Measurements from ENCODE around the gene PAX5.

The PAX5 gene

DNA sequence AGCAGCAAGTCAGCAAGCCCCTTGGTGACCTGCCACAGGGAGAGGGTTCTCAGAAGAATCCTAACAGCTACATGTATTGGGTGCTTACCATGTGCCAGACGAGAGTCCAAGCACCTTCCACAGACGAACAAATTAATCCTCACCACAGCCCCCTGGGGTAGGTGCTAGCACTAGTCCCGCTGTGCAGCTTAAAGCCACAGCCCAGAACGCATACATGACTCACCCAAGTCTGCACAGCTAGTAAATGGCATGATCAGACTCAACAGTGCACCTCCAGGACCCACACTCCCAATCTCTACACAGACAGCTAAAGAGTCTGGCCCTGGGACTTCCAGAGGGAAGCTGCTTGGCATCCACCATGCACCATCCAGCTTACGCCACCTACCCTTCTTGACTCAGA lies 111.5 kb downstream of the PAX5 start:
- in situ Hi-C loops (cut with MboI; ENCODE audit: low pct_unique_long_range_greater_than_20kb, low sequenced_read_pairs), result loop anchor here (10.0 to 25.0 kb wide), 2 partner anchors 48 to 110 kb away; no protein-coding TSS in a partner anchor
- no peak for DNase-seq

DNA sequence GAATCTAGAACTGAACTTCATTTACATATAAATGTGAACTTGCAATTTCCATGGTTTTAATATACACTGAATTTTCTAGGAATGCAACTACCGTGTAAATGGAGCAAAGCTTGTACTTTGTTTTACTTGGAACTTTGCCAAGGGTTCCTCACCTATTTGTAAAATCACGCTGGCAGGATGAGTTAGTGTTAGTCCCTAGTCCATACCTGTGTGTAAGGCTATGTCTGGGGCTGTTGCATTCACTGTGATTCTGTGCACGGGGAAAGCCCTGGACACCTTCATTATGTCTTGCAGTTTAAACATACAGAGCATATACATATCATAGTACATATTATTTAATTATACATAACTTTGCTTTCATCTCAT lies 119.9 kb downstream of the PAX5 start:
- in situ Hi-C loops (cut with MboI; ENCODE audit: low pct_unique_long_range_greater_than_20kb, low sequenced_read_pairs), result loop anchor here (25.0 kb wide), 1 partner anchor 102 kb away; no protein-coding TSS in a partner anchor
- no peak for DNase-seq

DNA sequence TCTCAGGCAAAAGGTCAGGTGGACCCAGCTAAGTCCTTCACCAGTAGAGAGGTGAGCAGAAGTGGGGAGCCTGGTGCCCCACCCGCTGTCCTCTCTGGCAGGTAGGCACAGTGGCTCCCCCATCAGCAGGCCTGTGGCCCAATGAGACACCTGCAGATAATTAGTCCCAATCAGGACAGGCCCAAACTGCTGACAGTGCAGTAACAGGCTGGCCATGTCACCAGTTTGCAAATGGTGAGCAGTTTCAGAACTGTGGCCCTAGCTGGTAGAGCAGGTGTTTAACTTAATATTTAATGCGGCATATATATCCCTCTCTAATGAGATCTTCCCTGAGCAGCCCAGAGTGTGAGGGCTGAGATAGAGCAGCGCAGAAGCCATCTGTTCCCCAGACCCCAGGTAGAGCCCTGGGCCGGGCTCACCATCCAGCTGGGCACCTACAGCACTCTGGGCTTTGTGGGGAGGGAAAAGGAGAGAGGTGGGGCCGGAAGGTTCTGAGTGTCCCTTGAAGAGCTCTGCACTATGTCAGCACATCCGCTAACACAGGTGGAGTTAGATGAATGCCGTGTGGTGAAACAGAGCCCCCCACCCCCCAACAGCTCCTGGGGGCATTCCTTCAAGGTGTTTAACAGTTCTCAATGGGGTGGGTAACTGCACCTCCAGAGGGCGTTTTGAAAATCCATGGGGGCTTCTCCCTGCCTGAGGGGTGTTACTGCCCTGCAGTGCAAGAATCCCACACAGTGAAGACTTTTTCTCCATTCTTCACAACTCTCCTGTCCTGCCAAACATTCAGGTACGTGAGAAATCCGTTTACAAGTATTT lies 120.5 kb downstream of the PAX5 start:
- in situ Hi-C loops (cut with MboI; ENCODE audit: low pct_unique_long_range_greater_than_20kb, low sequenced_read_pairs), result loop anchor here (25.0 kb wide), 1 partner anchor 101 kb away; no protein-coding TSS in a partner anchor
- DNase-seq, result no peak

DNA sequence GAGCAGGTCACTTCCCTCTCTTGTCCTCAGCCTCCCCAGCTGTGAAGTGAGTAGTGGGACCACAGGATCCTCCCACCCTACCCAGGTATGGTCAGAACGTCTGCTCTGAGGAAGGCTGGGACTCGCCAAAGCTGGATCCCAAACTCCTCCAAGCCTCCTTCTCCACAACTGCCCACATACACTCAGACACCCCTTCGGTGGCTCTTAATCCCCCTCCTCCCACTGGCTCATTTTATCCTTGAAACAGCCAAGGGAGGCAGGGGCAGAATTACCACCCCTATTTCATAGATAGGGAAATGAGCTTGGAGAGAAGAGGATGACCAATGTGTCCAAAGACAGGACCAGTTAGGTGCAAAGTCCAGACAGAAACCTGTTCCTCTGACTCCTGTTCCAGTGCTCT lies 121.4 kb downstream of the PAX5 start:
- no peak for DNase-seq
- in situ Hi-C loops (cut with MboI; ENCODE audit: low pct_unique_long_range_greater_than_20kb, low sequenced_read_pairs), result loop anchor here (25.0 kb wide), 1 partner anchor 100 kb away; no protein-coding TSS in a partner anchor

DNA sequence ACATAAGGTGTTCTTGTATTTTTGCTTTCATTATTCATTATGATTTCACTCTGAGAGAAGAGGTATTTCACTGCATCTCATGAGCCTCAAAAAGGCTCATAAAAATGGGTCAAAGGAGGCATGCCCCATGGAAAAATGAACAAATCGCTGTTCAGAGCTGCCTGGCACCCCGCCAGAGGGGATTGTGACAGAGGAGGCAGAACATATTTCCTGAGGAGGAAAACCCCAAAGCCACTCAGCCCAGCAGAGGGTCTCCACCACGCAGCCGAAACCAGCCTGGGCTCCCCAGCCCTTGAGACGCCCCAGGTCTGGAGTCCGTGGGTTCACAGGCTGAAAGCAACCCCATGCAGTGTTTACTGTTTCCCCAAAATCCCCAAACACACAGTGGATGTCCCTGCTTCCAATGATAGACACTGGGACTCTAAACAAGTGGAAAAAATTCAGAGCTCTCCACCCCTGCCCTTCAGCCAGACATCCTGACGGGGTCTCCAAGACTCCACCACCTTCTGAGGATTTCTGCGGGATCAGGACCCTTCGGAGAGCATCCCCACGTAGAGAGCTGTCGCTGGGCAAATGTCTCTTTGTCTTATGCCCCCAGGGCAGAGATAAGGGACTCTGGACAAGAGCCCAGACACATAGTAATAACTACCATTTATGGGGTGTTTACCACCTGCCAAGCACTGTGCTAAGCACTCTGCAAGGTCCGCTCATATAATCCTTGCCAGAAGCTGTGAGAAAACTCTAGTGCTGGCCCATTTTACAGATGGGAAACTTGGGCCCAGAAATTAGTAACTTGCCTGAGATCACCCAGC lies 122.3 kb downstream of the PAX5 start:
- in situ Hi-C loops (cut with MboI; ENCODE audit: low pct_unique_long_range_greater_than_20kb, low sequenced_read_pairs), result loop anchor here (25.0 kb wide), 1 partner anchor 100 kb away; no protein-coding TSS in a partner anchor

DNA sequence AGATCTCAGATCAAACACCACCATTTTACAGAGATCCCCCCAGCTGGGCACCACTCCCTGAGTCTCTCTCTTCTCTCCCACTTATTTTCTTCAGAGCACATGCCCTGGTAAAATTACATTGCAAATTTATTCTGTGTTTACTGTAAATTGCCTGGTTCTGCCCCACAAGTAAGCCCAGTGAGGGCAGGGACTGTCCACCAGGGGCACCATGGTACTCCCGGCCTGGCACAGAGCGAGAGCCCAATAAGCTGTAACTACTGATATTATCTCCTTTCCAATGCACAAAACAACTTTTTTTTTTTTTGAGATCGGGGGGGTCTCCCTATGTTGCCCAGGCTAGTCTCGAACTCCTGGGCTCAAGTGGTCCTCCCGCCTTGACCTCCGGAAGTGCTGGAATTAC lies 123.0 kb downstream of the PAX5 start:
- in situ Hi-C loops (cut with MboI; ENCODE audit: low pct_unique_long_range_greater_than_20kb, low sequenced_read_pairs), result loop anchor here (25.0 kb wide), 1 partner anchor 99 kb away; no protein-coding TSS in a partner anchor
- DNase-seq, result no peak

More for the DNA sequence above, 122.3 kb downstream of the PAX5 start:
- DNase-seq, result peak; percentile 27

DNA sequence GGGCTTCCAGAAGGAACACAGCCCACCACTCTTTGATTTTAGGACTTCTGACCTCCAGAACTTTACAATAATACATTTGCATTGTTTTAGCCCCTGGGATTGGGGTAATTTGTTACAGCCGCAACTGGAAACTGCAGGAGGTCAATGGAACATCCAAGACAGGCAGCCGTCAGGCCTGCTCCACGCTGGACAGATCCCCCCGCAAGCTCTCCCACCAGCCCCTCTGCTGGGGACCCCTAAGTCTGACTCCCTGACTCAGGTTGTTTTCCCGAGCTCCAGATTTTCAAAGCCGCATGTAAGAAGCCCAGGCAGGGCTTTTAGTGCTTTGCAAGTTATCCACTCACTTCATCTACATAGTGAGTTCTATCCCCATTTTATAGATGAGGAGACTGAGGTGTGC lies 127.6 kb downstream of the PAX5 start:
- DNase-seq, result no peak
- in situ Hi-C loops (cut with MboI; ENCODE audit: low pct_unique_long_range_greater_than_20kb, low sequenced_read_pairs), result loop anchor here (25.0 kb wide), 1 partner anchor 94 kb away; no protein-coding TSS in a partner anchor

DNA sequence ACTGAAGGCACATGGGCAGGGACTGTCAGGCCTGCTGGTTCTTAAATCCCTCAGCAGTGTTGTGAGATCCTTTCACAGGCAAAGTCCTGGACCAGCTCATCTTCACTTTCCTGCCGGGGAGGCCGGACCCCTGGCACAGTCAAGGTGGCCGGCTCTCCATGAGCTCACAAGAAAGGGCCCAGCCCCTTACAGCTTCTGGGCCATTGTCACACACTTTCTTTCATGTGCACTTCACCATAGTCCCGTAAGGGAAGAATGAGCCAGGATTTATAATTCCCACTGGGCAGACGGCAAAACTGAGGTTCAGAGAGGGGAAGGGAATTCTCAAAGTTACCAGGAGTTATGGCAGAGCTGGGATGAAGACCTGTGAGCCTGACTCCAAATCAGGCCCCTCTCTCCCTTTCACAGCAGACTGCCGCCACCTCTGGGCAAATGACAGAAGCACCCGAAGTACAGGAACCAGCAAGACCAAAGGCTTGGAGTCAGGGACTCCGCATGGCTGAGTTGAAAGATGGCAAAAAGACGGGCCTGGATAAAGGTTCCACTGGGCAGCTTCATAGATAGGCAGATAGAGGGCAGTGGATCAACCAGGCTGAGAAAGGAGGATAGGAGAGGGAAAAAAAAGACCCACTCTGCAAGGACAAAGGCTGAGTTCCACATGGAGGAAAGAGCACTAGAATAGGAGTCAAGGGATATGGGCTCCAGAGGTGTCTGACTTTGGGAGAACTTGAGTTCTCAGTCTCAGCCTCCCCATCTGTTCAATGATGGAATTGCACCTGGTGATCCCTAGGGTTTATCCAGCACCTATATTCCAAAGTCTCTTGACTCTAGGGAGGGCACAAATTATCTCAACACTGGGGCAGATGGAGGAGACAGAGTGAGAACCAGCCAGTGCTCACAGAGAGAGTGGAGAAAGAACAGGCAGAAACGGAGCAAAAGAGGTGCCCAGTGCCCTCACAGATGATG lies 128.7 kb downstream of the PAX5 start:
- in situ Hi-C loops (cut with MboI; ENCODE audit: low pct_unique_long_range_greater_than_20kb, low sequenced_read_pairs), result loop anchor here (25.0 kb wide), 1 partner anchor 93 kb away; no protein-coding TSS in a partner anchor
- no peak for DNase-seq

DNA sequence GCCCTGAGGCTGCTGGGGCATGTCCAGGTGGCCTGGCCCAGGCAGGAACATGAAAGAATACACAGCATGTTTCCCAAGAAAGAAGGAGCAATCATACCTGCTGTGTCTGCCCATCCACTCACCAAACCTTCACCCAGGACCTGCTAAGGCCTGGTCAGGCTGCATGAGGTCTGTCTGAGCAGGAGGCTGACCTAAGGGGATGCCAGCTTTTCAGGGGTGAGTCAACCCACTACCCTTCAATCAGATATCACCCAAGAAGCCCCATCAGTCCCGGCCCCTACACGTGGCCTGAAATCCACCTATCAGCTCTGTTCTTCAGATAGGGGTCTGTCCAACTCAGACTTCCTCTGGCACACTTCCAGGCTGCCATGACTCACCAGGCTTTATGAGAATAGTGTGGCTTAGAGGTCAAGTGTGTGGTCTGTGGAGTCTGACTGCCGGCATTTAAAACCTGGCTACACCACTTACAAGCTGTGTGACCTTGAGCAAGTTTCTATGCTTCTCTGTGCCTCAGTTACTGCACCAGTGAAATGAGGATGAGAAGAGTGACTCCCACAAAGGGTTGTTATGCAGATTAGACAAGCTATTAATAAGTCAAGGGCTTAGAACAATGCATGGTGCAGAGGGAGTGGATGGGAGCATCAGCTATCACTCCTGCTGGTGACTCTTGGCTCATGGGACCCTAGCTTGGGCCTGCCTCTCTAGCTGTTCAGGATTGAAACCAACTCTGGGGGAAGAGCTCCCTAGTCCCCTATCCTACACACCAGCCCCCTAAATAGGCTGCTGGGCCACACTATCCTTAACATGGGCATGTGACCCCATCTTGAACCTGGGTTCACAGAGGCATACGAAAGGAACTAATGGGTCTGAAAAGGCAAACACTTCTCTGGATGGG lies 130.3 kb downstream of the PAX5 start:
- DNase-seq, result peak; percentile 44
- in situ Hi-C loops (cut with MboI; ENCODE audit: low pct_unique_long_range_greater_than_20kb, low sequenced_read_pairs), result loop anchor here (25.0 kb wide), 1 partner anchor 91 kb away; no protein-coding TSS in a partner anchor

DNA sequence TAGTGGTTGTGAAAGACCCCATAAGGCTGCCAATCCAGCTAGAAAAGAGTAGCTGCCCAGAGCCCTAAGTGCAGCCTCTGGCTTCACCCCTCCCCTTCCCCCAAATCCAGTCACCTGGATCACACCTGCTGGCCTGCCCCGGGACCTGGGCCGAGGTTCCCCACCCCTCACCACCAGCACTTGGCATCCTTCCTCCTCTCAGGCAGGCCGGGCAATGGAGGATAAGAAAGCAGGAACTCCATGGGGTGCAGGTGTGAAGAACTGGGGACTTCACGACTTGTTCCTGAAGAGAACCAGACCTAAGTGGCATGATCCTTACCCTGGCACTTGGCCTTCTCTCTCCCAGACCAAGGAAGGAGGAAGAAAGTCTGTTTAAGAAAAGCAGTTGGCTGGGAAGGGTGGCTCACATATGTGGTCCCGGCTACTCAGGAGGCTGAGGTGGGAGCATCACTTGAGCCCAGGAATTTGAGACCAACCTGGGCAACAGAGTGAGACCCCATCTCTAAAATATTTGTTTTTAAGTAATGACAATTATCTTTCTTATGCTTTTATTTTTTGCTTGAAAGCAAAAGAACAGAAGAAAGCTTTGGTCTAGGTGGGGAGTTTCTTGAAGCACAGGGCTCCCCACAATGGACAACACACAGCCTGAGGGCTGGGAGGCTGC lies 131.1 kb downstream of the PAX5 start:
- in situ Hi-C loops (cut with MboI; ENCODE audit: low pct_unique_long_range_greater_than_20kb, low sequenced_read_pairs), result loop anchor here (25.0 kb wide), 1 partner anchor 91 kb away; no protein-coding TSS in a partner anchor
- DNase-seq, result no peak

DNA sequence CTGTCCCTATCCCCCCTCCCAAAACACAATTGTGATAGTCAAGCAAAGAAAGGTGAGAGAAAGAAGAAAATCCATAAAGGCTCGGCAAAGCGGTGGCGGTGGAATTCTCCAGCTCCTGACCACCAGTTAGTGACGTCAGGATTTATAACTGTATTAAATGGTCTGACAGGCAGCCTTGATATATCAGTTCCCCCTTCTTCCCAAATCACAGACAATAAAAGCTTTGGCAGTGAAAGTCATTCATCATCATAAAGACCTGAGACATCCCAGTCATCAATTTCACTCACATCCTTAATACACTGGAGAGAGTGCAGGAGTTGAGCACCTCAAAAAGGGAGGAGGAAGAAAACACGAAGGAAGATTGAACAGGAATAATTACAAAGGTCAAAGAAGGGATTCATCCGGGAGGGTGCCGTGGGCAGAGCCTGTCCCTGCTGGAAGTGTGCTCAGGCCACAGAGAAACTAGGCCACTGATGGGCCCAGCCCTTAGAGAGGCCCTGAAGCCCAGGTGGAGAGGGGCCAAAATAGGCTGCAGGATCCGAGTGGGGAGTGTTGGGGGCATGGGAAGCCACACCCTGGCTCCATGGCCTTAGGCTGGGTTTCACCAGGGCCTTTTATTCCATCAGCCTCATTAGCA lies 131.9 kb downstream of the PAX5 start:
- no peak for DNase-seq
- in situ Hi-C loops (cut with MboI; ENCODE audit: low pct_unique_long_range_greater_than_20kb, low sequenced_read_pairs), result loop anchor here (25.0 kb wide), 1 partner anchor 90 kb away; no protein-coding TSS in a partner anchor

DNA sequence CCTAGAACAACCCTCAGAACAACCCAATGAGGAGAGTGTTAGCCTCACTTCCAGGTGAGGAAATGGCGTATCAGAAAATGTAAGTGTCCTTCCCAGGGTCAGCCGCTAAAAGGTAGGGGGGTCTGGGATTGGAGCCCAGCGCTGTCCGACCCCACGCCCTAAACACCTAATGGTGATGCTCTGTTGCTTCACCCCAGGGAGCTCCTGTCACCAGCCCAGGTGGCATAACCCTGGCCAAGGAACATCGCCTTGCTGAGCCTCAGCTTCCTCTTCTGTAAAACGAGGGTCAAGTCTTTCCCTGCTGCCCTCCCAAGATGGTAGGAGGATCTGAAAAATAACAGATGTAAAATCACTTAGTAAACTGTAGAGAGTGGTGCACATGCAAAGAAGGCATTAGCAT lies 132.5 kb downstream of the PAX5 start:
- DNase-seq, result no peak
- in situ Hi-C loops (cut with MboI; ENCODE audit: low pct_unique_long_range_greater_than_20kb, low sequenced_read_pairs), result loop anchor here (25.0 kb wide), 1 partner anchor 89 kb away; no protein-coding TSS in a partner anchor

DNA sequence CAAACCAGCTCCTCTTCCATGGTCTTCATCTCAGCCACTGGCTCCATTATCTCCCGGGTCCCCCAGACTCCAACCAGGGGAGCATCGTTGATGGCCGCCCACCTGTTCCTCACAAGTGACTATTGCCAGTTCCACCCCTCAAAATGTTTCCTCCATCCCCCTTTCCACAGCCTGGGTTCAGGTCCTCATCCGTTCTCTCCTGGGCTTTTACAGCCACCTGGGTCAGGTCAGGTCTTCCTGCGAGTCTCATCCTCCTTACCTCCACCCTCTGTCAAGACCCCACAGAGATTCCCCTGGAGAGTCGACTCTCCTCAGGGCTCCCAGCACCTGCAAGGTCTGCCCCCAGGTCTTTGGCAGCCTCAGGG lies 133.2 kb downstream of the PAX5 start:
- no peak for DNase-seq
- in situ Hi-C loops (cut with MboI; ENCODE audit: low pct_unique_long_range_greater_than_20kb, low sequenced_read_pairs), result loop anchor here (25.0 kb wide), 1 partner anchor 89 kb away; no protein-coding TSS in a partner anchor

DNA sequence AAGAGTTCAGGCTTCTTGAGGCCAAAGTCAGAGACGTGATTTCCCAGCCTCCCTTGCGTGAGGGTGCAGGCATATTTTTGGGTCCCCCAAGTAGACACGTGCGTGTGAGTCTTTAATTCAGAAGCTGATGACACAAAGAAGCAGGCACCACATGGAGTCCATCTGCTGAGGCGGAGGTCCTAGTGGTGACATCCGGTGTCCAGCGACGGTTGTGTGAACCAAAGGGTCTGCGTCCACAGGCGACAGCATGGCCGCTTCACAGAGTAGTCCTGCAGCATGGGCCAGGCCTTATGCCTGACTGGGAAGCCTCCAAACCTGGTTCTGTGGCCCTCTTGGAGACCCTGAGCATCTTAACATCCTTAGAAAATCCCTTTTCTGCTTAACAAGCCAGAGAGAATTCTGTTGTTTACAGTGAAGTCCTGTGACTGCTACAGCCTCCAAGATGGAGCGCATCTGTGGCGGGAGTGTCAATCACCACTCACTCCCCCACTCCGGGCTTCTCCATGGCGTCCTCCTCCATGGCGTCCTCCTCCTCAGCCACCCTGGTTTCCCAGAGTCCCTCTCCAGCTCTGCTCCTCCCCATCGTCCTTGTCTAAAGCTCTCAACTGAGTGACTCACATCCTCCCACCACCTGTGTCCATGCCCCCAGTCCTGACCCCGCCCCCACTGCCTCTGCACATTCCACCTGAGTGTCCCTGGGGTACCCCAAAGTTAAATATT lies 133.8 kb downstream of the PAX5 start:
- no peak for DNase-seq
- in situ Hi-C loops (cut with MboI; ENCODE audit: low pct_unique_long_range_greater_than_20kb, low sequenced_read_pairs), result loop anchor here (25.0 kb wide), 1 partner anchor 88 kb away; no protein-coding TSS in a partner anchor

DNA sequence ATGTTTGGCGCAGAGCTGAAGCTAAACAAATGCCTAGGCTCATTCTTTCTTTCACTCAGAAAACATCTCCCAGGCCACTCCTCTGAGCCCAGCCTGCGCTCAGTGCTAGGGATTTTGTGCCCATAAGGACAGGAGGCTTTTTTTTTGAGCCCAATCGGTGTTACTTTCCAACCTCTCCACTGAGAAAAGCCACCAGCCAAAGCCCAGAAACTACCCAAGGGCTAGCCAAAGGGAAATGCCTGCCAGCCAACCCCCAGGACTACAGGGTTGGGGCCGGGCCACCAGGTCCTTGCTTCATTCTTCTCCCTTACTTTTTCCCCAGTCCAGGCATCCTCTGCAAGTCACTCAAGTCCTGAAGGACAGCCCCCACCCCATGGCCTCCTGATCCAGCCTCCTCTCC lies 134.7 kb downstream of the PAX5 start:
- no peak for DNase-seq
- in situ Hi-C loops (cut with MboI; ENCODE audit: low pct_unique_long_range_greater_than_20kb, low sequenced_read_pairs), result no loop called here

DNA sequence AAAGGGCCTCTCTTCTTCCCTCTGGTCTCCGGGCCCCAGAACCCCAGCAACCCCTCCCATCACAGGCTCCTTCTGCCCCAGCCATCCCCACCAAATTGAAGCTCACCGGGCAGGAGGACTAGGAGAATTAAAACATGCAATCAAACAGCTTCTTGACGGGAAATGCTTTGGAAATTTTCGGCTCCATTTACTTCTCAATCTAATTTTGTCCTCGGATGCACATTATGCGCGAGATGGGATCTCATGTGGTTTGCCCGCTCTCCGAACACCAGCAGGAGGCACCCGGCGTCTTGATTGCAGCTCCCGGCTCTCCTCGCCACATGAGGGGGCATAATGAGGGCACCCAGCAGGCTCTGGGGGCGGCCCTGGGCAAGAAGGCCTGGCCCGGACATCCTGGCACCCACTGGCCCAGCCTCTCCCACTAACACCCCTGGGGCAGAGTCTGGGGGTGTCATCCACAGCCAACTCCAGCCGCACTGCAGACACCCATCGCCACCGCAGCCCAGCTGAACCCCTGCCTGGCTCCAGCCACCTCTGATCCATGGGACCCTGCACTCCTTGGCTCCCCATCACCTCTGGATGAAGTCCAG lies 135.5 kb downstream of the PAX5 start:
- in situ Hi-C loops (cut with MboI; ENCODE audit: low pct_unique_long_range_greater_than_20kb, low sequenced_read_pairs), result no loop called here
- DNase-seq, result no peak

Measured in KBM-7 (cell line).